HepG2 (cell line): Measurements from ENCODE around the gene RTN4. TPM values are rescaled to one million over a fixed set of nuclear protein-coding genes. Genes with fewer than 3 reads are reported as not detected.

Experiments
- CBFB ChIP-seq: sonication (generic); formaldehyde crosslinking; IDR thresholded peaks from 2 replicates; pipeline ENCODE4 v1.4.0; 2020; ENCODE audit warnings: missing genetic modification reagents
- ELF3 ChIP-seq: IDR thresholded peaks from 2 replicates; pipeline ENCODE4 v1.6.1; 2016; ENCODE audit warnings: missing genetic modification reagents, missing compliant biosample characterization
- FOXA1 ChIP-seq, 2 experiments: fragments of 450-650 bp in 1 of 2; sonication (generic) in 1 of 2; formaldehyde crosslinking in 1 of 2; IDR thresholded peaks; 2 replicates each; pipeline versions ENCODE4 v1.4.0 to v1.6.1; 2016 to 2020; ENCODE audit warnings: missing genetic modification reagents in 1 of 2
- IKZF4 ChIP-seq: sonication (generic); formaldehyde crosslinking; IDR thresholded peaks from 2 replicates; pipeline ENCODE4 v1.5.1; 2020; ENCODE audit warnings: borderline replicate concordance, mild to moderate bottlenecking, low read depth, missing genetic modification reagents; ENCODE audit errors: not compliant biosample characterization
- IRF2 ChIP-seq: IDR thresholded peaks from 2 replicates; pipeline ENCODE4 v1.6.1; 2018; ENCODE audit warnings: missing genetic modification reagents, missing compliant biosample characterization
- JUNB ChIP-seq: sonication (generic); formaldehyde crosslinking; IDR thresholded peaks from 2 replicates; pipeline ENCODE4 v1.8.0; 2022; ENCODE audit warnings: missing genetic modification reagents, mild to moderate bottlenecking, borderline replicate concordance
- KLF15 ChIP-seq: sonication (generic); formaldehyde crosslinking; IDR thresholded peaks from 2 replicates; pipeline ENCODE4 v1.8.1; 2023; ENCODE audit warnings: borderline replicate concordance, mild to moderate bottlenecking, inconsistent platforms, missing genetic modification reagents, mixed read lengths
- NCOR1 ChIP-seq: fragments of 200-600 bp; sonication (generic); IDR thresholded peaks from 2 replicates; pipeline ENCODE4 v1.7.0; 2017; ENCODE audit warnings: antibody characterized with exemption, low read length, borderline replicate concordance
- SIX1 ChIP-seq: sonication (generic); formaldehyde crosslinking; IDR thresholded peaks from 2 replicates; pipeline ENCODE4 v1.4.0; 2020; ENCODE audit warnings: missing genetic modification reagents, borderline replicate concordance
- TCF7 ChIP-seq: sonication (generic); IDR thresholded peaks from 2 replicates; pipeline ENCODE4 v1.6.1; 2016; ENCODE audit warnings: antibody characterized with exemption, low read depth
- ZBTB8A ChIP-seq: sonication (generic); formaldehyde crosslinking; IDR thresholded peaks from 2 replicates; pipeline ENCODE4 v1.4.0; 2020; ENCODE audit warnings: mild to moderate bottlenecking, low read depth, missing genetic modification reagents, borderline replicate concordance
- ZFP41 ChIP-seq: sonication (generic); formaldehyde crosslinking; IDR thresholded peaks from 2 replicates; pipeline ENCODE4 v1.4.0; 2020; ENCODE audit warnings: mild to moderate bottlenecking, missing genetic modification reagents, borderline replicate concordance
- ZFP82 ChIP-seq: sonication (generic); formaldehyde crosslinking; IDR thresholded peaks from 2 replicates; pipeline ENCODE4 v1.5.1; 2020; ENCODE audit warnings: mild to moderate bottlenecking, missing genetic modification reagents, borderline replicate concordance
- ZNF24 ChIP-seq: fragments of 450-650 bp; IDR thresholded peaks from 2 replicates; pipeline ENCODE4 v1.6.1; 2017; ENCODE audit warnings: antibody characterized with exemption, mild to moderate bottlenecking
- ZNF282 ChIP-seq: fragments of 450-650 bp; IDR thresholded peaks from 2 replicates; pipeline ENCODE4 v1.6.1; 2018; ENCODE audit not compliant: partially characterized antibody
- ZNF30 ChIP-seq: sonication (generic); formaldehyde crosslinking; IDR thresholded peaks from 2 replicates; pipeline ENCODE4 v1.5.0; 2020; ENCODE audit warnings: mild to moderate bottlenecking, missing genetic modification reagents
- ZNF567 ChIP-seq: sonication (generic); formaldehyde crosslinking; IDR thresholded peaks from 2 replicates; pipeline ENCODE4 v1.8.1; 2023; ENCODE audit warnings: mild to moderate bottlenecking, missing genetic modification reagents, borderline replicate concordance
- ZNF577 ChIP-seq: sonication (generic); formaldehyde crosslinking; IDR thresholded peaks from 2 replicates; pipeline ENCODE4 v1.4.0; 2020; ENCODE audit warnings: mild to moderate bottlenecking, low read depth, missing genetic modification reagents, borderline replicate concordance
- ZNF709 ChIP-seq: sonication (generic); formaldehyde crosslinking; IDR thresholded peaks from 2 replicates; pipeline ENCODE4 v1.5.0; 2020; ENCODE audit warnings: mild to moderate bottlenecking, missing genetic modification reagents
- ZNF879 ChIP-seq: sonication (generic); formaldehyde crosslinking; IDR thresholded peaks from 2 replicates; pipeline ENCODE4 v1.8.1; 2023; ENCODE audit warnings: missing genetic modification reagents
- polyA plus RNA-seq, 8 experiments: library from polyadenylated mRNA; depleted of rRNA in 3 of 8; stranded (reverse) in 7 of 8; unstranded in 1 of 8; fragments of >200 nt; fragmentation: Illumina TruSeq in 4 of 8; extraction: Trizol in 4 of 8; gene quantifications; 2 replicates each; pipeline versions ENCODE4 v1.2.1 to v1.2.3, GENCODE V29; 2011 to 2016; ENCODE audit warnings: low read depth in 4 of 8, missing spikeins in 1 of 8, mixed read lengths in 1 of 8; ENCODE audit not compliant: insufficient read depth in 1 of 8
- total RNA-seq, 5 experiments: library from RNA; depleted of rRNA; stranded (reverse); fragments of >200 nt; fragmentation: Illumina TruSeq; extraction: Trizol; gene quantifications; 2 replicates each; pipeline ENCODE4 v1.2.3, GENCODE V29; 2016; ENCODE audit warnings: low read depth in 1 of 5
- TF ChIP-seq, protein P1 (sequence below): sonication (generic); formaldehyde crosslinking; IDR thresholded peaks from 2 replicates; pipeline ENCODE4 v1.4.0; 2020; ENCODE audit warnings: low read depth, mild to moderate bottlenecking, missing genetic modification reagents
- TF ChIP-seq, protein P2 (sequence below): sonication (generic); formaldehyde crosslinking; IDR thresholded peaks from 2 replicates; pipeline ENCODE4 v1.4.0; 2020; ENCODE audit warnings: mild to moderate bottlenecking, missing genetic modification reagents
- TF ChIP-seq, protein P3 (sequence below): sonication (generic); formaldehyde crosslinking; IDR thresholded peaks from 2 replicates; pipeline ENCODE4 v1.5.0; 2020; ENCODE audit warnings: mild to moderate bottlenecking, missing genetic modification reagents
- TF ChIP-seq, protein P4 (sequence below): sonication (generic); formaldehyde crosslinking; IDR thresholded peaks from 2 replicates; pipeline ENCODE4 v1.8.0; 2022; ENCODE audit warnings: missing genetic modification reagents, mild to moderate bottlenecking, borderline replicate concordance

The RTN4 gene
- total and polyA plus RNA-seq, 2 of the 13 experiments (the other 11 are each of a cell fraction or from before 2014, with no cell fraction given) = 98.4 to 133 TPM

DNA sequence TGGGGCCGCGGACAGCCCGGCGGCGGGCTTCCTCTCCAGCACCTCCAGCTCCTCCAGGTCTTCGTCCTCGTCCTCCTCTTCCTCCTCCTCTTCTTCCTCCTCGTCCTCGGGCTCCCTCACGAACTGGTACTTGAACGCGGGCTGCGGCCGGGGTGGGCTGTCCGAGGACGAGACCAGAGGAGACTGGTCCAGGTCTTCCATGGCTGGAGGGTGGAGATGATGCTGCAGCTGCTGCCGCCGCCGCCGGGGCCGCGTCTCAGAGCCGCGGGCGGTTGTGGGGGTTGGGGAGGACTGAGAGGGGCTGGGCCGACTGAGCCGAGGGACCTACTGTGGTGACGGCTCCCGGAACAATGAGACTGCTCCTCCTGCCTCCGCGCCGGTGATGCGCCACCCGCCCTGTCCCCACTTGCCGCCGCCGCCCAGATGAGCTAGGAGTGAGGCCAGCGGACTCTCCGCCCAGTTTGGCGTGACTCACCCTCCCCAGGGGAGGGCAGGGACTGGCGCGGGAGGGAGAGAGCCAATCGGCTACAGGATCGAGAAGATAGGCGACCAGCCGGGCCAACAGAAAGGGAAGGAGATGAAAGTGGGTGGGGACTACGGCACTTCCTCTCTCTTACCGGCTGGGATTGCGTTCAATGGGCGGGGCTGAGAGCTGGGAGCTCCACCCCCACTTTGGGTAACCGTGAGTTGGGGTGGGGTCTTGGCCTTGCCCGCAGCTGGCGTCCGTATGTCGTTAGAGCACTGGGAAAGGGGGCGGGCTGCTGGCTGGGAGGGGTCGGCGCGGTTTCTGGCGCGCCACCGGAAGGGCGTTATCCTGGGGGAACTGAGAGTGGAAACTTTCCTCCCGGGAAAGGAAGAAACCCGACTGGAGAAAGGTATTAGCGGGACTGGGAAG, at the start of gene RTN4 (continued):
- TF ChIP-seq ZNF577 (CRISPR knock-in tag) = no peak
- no peak for TF ChIP-seq ZNF24
- TF ChIP-seq ZNF30 (CRISPR knock-in tag) = no peak
- TF ChIP-seq FOXA1 (IDR thresholded peaks at IDR 0.05) = no peak
- no peak for TF ChIP-seq FOXA1 (CRISPR knock-in tag; IDR thresholded peaks at IDR 0.05)
- TF ChIP-seq IKZF4 (CRISPR knock-in tag) = peak; percentile 34
- TF ChIP-seq JUNB = peak; percentile 57; the same call in 1 of the 2 replicates
- TF ChIP-seq, protein P1, sequence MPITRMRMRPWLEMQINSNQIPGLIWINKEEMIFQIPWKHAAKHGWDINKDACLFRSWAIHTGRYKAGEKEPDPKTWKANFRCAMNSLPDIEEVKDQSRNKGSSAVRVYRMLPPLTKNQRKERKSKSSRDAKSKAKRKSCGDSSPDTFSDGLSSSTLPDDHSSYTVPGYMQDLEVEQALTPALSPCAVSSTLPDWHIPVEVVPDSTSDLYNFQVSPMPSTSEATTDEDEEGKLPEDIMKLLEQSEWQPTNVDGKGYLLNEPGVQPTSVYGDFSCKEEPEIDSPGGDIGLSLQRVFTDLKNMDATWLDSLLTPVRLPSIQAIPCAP (CRISPR knock-in tag) = 0 out of 2 replicates have a peak, but pooled peaks have one; percentile 25
- TF ChIP-seq, protein P2, sequence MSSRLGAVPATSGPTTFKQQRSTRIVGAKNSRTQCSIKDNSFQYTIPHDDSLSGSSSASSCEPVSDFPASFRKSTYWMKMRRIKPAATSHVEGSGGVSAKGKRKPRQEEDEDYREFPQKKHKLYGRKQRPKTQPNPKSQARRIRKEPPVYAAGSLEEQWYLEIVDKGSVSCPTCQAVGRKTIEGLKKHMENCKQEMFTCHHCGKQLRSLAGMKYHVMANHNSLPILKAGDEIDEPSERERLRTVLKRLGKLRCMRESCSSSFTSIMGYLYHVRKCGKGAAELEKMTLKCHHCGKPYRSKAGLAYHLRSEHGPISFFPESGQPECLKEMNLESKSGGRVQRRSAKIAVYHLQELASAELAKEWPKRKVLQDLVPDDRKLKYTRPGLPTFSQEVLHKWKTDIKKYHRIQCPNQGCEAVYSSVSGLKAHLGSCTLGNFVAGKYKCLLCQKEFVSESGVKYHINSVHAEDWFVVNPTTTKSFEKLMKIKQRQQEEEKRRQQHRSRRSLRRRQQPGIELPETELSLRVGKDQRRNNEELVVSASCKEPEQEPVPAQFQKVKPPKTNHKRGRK (CRISPR knock-in tag) = no peak
- no peak for TF ChIP-seq ZNF282
- 0 out of 2 replicates have a peak, but pooled peaks have one; percentile 10 for TF ChIP-seq ZBTB8A (CRISPR knock-in tag)
- TF ChIP-seq, protein P3, sequence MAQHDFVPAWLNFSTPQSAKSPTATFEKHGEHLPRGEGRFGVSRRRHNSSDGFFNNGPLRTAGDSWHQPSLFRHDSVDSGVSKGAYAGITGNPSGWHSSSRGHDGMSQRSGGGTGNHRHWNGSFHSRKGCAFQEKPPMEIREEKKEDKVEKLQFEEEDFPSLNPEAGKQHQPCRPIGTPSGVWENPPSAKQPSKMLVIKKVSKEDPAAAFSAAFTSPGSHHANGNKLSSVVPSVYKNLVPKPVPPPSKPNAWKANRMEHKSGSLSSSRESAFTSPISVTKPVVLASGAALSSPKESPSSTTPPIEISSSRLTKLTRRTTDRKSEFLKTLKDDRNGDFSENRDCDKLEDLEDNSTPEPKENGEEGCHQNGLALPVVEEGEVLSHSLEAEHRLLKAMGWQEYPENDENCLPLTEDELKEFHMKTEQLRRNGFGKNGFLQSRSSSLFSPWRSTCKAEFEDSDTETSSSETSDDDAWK = no peak
- TF ChIP-seq ZFP41 (CRISPR knock-in tag) = no peak
- peak; percentile 78 for TF ChIP-seq ELF3 (CRISPR knock-in tag)
- peak; percentile 69; the same call in 1 of the 2 replicates for TF ChIP-seq NCOR1
- TF ChIP-seq ZNF567 (CRISPR knock-in tag) = 0 out of 2 replicates have a peak, but pooled peaks have one; percentile 70
- peak; percentile 73 for TF ChIP-seq ZNF709 (CRISPR knock-in tag)
- no peak for TF ChIP-seq SIX1 (CRISPR knock-in tag)
- no peak for TF ChIP-seq ZFP82 (CRISPR knock-in tag)
- no peak for TF ChIP-seq TCF7
- TF ChIP-seq IRF2 (CRISPR knock-in tag) = no peak; the same call in 1 of the 2 replicates
- TF ChIP-seq, protein P4, sequence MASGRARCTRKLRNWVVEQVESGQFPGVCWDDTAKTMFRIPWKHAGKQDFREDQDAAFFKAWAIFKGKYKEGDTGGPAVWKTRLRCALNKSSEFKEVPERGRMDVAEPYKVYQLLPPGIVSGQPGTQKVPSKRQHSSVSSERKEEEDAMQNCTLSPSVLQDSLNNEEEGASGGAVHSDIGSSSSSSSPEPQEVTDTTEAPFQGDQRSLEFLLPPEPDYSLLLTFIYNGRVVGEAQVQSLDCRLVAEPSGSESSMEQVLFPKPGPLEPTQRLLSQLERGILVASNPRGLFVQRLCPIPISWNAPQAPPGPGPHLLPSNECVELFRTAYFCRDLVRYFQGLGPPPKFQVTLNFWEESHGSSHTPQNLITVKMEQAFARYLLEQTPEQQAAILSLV (CRISPR knock-in tag) = peak; percentile 82
- peak; percentile 80; the same call in 1 of the 2 replicates for TF ChIP-seq CBFB (CRISPR knock-in tag)
- peak; percentile 74; the same call in 1 of the 2 replicates for TF ChIP-seq KLF15 (CRISPR knock-in tag)
- peak; percentile 73; the same call in 1 of the 2 replicates for TF ChIP-seq ZNF879
